Adipocyte (in vitro differentiated cells): ENCODE data around the gene C2CD2L.

Source experiments
- DNase-seq: peaks from one replicate; pipeline ENCODE4 v3.0.0-alpha.2; 2015; ENCODE audit warnings: low read depth
- H3K27me3 ChIP-seq: replicated peaks from 2 replicates; pipeline ENCODE4 v1.7.0; 2013; ENCODE audit warnings: mild to moderate bottlenecking, low read length, moderate library complexity; ENCODE audit not compliant: control insufficient read depth, insufficient read depth
- H3K36me3 ChIP-seq: 2 replicates; pipeline ENCODE4 v1.7.0; 2013; ENCODE audit warnings: low read length, mild to moderate bottlenecking, moderate library complexity; ENCODE audit not compliant: control insufficient read depth, insufficient read depth, severe bottlenecking
- H3K4me1 ChIP-seq: 2 replicates; pipeline ENCODE4 v1.7.0; 2013; ENCODE audit warnings: mild to moderate bottlenecking, low read length, moderate library complexity; ENCODE audit not compliant: control insufficient read depth, insufficient read depth
- H3K4me3 ChIP-seq: 2 replicates; pipeline ENCODE4 v1.7.0; 2013; ENCODE audit warnings: mild to moderate bottlenecking, low read length, moderate library complexity
- H3K9ac ChIP-seq: 2 replicates; pipeline ENCODE4 v1.7.0; 2013; ENCODE audit warnings: mild to moderate bottlenecking, low read length, moderate library complexity
- H3K9me3 ChIP-seq: 2 replicates; pipeline ENCODE4 v1.7.0; 2013; ENCODE audit warnings: mild to moderate bottlenecking, low read length, moderate library complexity; ENCODE audit not compliant: control insufficient read depth

Gene C2CD2L

GRCh38 chr11:119085437-119085847 lies 21.7 kb upstream of the C2CD2L start:
- H3K36me3 ChIP-seq = peaks cover 31% of the 10 kb centered on the region
- no peak for DNase-seq
- H3K4me3 ChIP-seq = peak overlapping the region; percentile 97
- no peaks in the 10 kb centered on the region for H3K9me3 ChIP-seq
- H3K27me3 ChIP-seq = no peaks in the 10 kb centered on the region
- H3K9ac ChIP-seq = peak overlapping the region; percentile 91
- H3K4me1 ChIP-seq = peaks cover 12% of the 10 kb centered on the region

GRCh38 chr11:119087123-119087522 lies 20.0 kb upstream of the C2CD2L start:
- H3K4me3 ChIP-seq = no peak overlapping the region

GRCh38 chr11:119087747-119088241 lies 19.4 kb upstream of the C2CD2L start:
- DNase-seq = no peak

More at GRCh38 chr11:119087123-119087522, 20.0 kb upstream of the C2CD2L start:
- no peaks in the 10 kb centered on the region for H3K27me3 ChIP-seq
- H3K36me3 ChIP-seq = peaks cover 27% of the 10 kb centered on the region
- H3K4me1 ChIP-seq = peaks cover 12% of the 10 kb centered on the region
- no peak for DNase-seq
- no peaks in the 10 kb centered on the region for H3K9me3 ChIP-seq
- H3K9ac ChIP-seq = no peak overlapping the region

GRCh38 chr11:119088406-119088805 lies 18.7 kb upstream of the C2CD2L start:
- H3K27me3 ChIP-seq = no peaks in the 10 kb centered on the region
- no peaks in the 10 kb centered on the region for H3K9me3 ChIP-seq
- H3K4me1 ChIP-seq = peaks cover 18% of the 10 kb centered on the region
- DNase-seq = no peak
- peaks cover 32% of the 10 kb centered on the region for H3K36me3 ChIP-seq
- no peak overlapping the region for H3K4me3 ChIP-seq
- no peak overlapping the region for H3K9ac ChIP-seq

More at GRCh38 chr11:119087747-119088241, 19.4 kb upstream of the C2CD2L start:
- Histone ChIP-seq H3K4me3 (no peak overlapping the region), H3K9me3 (no peaks in the 10 kb centered on the region), H3K9ac (no peak overlapping the region), H3K4me1 (peaks cover 12% of the 10 kb centered on the region), H3K36me3 (peaks cover 27% of the 10 kb centered on the region), H3K27me3 (no peaks in the 10 kb centered on the region)

GRCh38 chr11:119089319-119089718 lies 17.8 kb upstream of the C2CD2L start:
- peaks cover 32% of the 10 kb centered on the region for H3K36me3 ChIP-seq
- no peak overlapping the region for H3K9ac ChIP-seq
- DNase-seq = no peak
- H3K4me1 ChIP-seq = peaks cover 23% of the 10 kb centered on the region
- H3K9me3 ChIP-seq = no peaks in the 10 kb centered on the region
- no peak overlapping the region for H3K4me3 ChIP-seq
- H3K27me3 ChIP-seq = no peaks in the 10 kb centered on the region

- Histone ChIP-seq H3K9ac (no peak overlapping the region), H3K9me3 (no peaks in the 10 kb centered on the region), H3K4me3 (no peak overlapping the region), H3K27me3 (no peaks in the 10 kb centered on the region), H3K36me3 (peaks cover 32% of the 10 kb centered on the region), H3K4me1 (peaks cover 13% of the 10 kb centered on the region)
- peak; percentile 7 for DNase-seq
Measured at GRCh38 chr11:119091178-119091577, 16.0 kb upstream of the C2CD2L start.

GRCh38 chr11:119091966-119092879 lies 14.9 kb upstream of the C2CD2L start:
- Histone ChIP-seq H3K4me3 (no peak overlapping the region), H3K27me3 (no peaks in the 10 kb centered on the region), H3K36me3 (peaks cover 43% of the 10 kb centered on the region), H3K4me1 (peaks cover 13% of the 10 kb centered on the region), H3K9me3 (no peaks in the 10 kb centered on the region), H3K9ac (peak overlapping the region; percentile 88)
- DNase-seq = no peak

GRCh38 chr11:119092880-119093842 lies 14.0 kb upstream of the C2CD2L start:
- peak; percentile 30 for DNase-seq
- Histone ChIP-seq H3K36me3 (peaks cover 52% of the 10 kb centered on the region), H3K9ac (peak overlapping the region; percentile 88), H3K9me3 (no peaks in the 10 kb centered on the region), H3K4me3 (peak overlapping the region; percentile 91), H3K27me3 (no peaks in the 10 kb centered on the region), H3K4me1 (peaks cover 13% of the 10 kb centered on the region)

- Histone ChIP-seq H3K4me1 (peaks cover 13% of the 10 kb centered on the region), H3K36me3 (peaks cover 59% of the 10 kb centered on the region), H3K27me3 (no peaks in the 10 kb centered on the region), H3K9me3 (no peaks in the 10 kb centered on the region), H3K4me3 (peak overlapping the region; percentile 91), H3K9ac (peak overlapping the region; percentile 88)
- DNase-seq = peak; percentile 62
Measured at GRCh38 chr11:119093942-119094815, 13.0 kb upstream of the C2CD2L start.

GRCh38 chr11:119094816-119095065 lies 12.4 kb upstream of the C2CD2L start:
- H3K9ac ChIP-seq = peak overlapping the region; percentile 88
- H3K27me3 ChIP-seq = no peaks in the 10 kb centered on the region
- no peaks in the 10 kb centered on the region for H3K9me3 ChIP-seq
- peaks cover 13% of the 10 kb centered on the region for H3K4me1 ChIP-seq
- H3K4me3 ChIP-seq = peak overlapping the region; percentile 91
- H3K36me3 ChIP-seq = peaks cover 58% of the 10 kb centered on the region
- peak; percentile 91 for DNase-seq
